Ramos (cell line): ENCODE measurements around the gene GRM4.

ENCODE experiments used
- in situ Hi-C: fragments of 300-500 bp; cut with MboI; formaldehyde crosslinking; loops from one replicate; pipeline ENCODE4 v1.14.3; 2022; ENCODE audit warnings: low sequenced_read_pairs; ENCODE audit not compliant: unreplicated experiment

GRM4 gene

GRCh38 chr6:34093854-34094430 is 51.9 kb downstream of the GRM4 start:
- in situ Hi-C loops, result no loop called here

DNA sequence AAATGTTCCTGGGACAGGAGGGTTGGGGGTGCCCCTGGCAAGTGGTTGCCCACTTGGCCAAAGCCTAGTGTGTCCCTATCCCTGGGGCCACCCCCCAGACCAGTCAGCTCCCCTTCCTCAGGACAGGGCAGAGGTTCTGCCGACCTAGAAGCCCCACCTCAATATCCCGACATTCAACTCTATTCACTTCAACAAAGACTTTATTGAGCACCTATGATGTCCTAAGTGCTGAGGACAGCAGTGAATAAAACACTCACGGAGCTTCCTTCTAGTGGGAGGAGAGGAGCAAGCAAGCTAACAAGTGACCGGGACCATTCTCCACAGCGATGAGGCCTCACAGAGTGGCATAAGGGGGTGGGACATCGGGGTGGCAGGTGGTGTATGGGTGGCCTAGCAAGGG is 52.7 kb downstream of the GRM4 start:
- in situ Hi-C loops, result no loop called here

GRCh38 chr6:34092631-34093030 is 53.3 kb downstream of the GRM4 start:
- in situ Hi-C loops, result no loop called here

- in situ Hi-C loops, result no loop called here
Measured at GRCh38 chr6:34090935-34091334, 55.0 kb downstream of the GRM4 start.

DNA sequence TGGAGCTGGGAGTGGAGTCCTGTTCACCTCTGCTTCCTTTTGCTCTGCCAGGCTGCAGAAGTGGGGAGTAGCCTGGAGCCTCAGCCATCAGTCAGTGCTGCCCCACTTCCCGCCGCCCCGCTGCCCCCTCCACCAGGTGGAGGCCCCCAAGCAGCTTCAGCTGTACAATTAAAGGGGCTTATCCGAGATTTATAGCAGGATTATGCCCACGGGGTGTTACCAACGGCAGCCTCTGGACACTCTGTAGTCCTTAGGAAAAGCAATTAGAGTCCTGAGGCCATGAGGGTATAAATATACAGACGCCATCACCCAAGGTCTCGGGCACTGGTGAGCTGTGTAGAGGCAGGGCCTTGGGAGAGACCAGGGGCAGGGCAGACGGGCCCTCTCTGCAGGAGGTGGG is 55.4 kb downstream of the GRM4 start:
- in situ Hi-C loops, result no loop called here

DNA sequence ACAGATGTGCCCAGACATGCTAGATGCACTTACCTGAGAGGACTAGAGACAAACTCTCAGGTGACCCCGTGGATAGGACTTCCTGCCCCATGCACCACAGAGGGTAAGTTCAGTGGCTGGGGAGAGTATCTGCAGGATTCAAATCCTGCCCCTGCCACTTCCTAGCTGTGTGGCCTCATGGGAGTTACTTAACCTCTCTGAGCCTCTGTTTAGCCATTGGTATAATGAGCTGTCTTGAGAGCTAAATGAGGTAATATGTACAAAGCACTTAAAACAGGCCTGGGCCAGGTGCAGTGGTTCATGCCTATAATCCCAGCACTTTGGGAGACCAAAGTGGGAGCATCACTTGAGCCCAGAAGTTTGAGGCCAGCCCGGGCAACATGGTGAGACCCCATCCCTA is 59.3 kb downstream of the GRM4 start:
- in situ Hi-C loops, result no loop called here

GRCh38 chr6:34085453-34086170 is 60.3 kb downstream of the GRM4 start:
- in situ Hi-C loops, result no loop called here

DNA sequence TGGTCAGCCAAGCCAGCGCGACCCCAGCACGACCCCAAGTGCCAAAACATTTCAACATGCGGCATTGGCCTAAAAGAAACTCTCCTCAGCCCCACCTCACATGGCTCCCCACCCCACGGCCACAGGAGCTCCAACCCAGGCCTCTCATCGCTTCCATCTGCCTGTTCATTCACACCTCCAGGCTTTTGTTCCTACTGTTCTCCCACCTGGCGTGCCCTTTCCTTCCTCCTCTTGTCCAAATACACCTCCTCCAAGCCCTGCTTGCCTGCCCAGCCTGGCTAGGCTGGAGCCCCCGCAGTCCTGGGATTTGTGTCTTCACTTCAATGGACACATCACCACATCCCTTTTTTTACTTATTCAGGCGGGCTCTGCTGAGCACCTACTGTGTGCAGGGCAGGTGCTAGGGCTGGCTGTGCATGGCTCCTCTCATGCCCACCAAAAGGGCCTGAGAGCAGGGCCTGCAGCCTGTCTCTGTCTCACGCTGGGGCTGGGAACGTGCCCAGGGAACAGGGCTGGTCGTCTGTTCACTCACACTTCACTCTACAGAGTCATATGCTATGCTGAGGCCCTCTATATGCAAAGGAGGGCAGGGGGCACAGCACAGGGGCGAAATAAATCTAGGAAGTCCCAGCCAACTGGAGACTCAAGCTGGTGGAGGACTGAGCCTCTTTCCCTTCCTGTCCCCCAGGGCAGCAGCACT is 61.1 kb downstream of the GRM4 start:
- in situ Hi-C loops, result no loop called here

- in situ Hi-C loops, result no loop called here
Measured at GRCh38 chr6:34082864-34083626, 62.8 kb downstream of the GRM4 start.

DNA sequence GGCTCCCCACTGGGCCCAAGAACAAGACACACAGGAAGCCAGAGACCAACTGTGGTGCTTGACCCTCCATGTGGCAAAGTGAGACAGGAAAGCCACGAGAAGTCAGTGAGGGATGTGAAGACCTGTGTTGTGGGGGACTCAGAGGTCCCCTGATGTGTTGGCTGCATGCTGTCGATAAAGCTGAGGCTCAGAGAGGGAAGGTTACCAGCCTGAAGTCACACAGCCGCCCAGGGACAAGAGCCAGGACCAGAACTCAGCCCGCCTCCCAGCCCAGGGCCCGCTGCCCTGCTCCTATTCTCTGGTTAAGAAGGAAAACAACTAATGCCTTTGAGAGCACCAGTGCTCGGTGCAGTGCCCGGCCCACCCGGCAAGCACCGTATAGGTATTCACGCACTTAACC is 63.5 kb downstream of the GRM4 start:
- in situ Hi-C loops, result no loop called here

GRCh38 chr6:34080357-34080756 is 65.5 kb downstream of the GRM4 start:
- in situ Hi-C loops, result no loop called here

DNA sequence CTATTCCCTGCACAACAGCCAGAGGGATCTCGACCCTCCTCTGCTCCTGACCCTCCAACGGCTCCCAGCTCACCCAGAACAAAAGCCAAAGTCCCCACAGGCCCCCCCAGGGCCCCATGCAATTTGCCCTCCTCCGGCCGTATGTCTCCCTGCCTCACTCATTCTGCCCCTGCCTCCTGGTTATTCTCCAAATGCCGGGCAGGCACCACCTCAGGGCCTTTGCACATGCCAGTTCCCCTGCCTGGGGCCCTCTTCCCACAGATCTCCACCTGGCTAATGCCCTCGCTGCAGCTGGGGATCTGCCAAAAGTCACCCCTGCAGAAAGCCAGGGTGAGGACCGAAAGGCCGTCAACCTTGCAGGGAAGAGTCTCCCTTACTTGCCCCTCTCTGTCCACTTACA is 66.0 kb downstream of the GRM4 start:
- in situ Hi-C loops, result no loop called here

- in situ Hi-C loops, result no loop called here
Measured at GRCh38 chr6:34075906-34076305, 70.0 kb downstream of the GRM4 start.

- in situ Hi-C loops, result no loop called here
Measured at GRCh38 chr6:34074064-34074742, 71.7 kb downstream of the GRM4 start.

- in situ Hi-C loops, result no loop called here
Measured at GRCh38 chr6:34073540-34073939, 72.3 kb downstream of the GRM4 start.

GRCh38 chr6:34072727-34073126 is 73.2 kb downstream of the GRM4 start:
- in situ Hi-C loops, result no loop called here

DNA sequence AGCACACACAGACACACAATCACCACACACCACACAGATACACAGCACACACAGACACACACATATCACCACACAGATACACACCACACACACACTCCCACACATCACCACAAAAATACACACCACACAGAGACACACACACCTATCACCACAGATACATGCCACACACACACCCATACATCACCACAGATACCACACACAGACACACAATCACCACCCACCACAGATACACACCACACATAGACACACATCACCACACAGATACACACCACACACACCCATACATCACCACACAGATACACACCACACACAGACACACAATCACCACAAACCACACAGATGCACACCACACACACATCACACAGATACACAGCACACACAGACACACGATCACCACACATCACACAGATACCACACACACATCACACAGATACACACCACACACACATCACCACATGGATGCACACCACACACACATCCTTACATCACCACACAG is 74.0 kb downstream of the GRM4 start:
- in situ Hi-C loops, result no loop called here

- in situ Hi-C loops, result no loop called here
Measured at GRCh38 chr6:34071136-34071883, 74.6 kb downstream of the GRM4 start.

GRCh38 chr6:34070315-34071135 is 75.4 kb downstream of the GRM4 start:
- in situ Hi-C loops, result no loop called here
